CD4-positive, alpha-beta memory T cell (primary cell): Measurements from ENCODE around the gene GMEB1. TPM values are rescaled to one million over a fixed set of nuclear protein-coding genes. Genes with fewer than 3 reads are reported as not detected.
A peak's percentile ranks its signal among the peaks of the same experiment; 100 is the strongest.

Source experiments
- CTCF ChIA-PET: fragments of 350-600 bp; sonication (Branson Sonifier 250); formaldehyde crosslinking; loops from one replicate; lab custom pipeline; 2021; ENCODE audit warnings: inconsistent platforms; ENCODE audit not compliant: partially characterized antibody; lab: Charles Lee
- POLR2A ChIA-PET: fragments of 350-600 bp; sonication (Branson Sonifier 250); formaldehyde crosslinking; loops from one replicate; lab custom pipeline; 2021; ENCODE audit not compliant: partially characterized antibody; lab: Charles Lee
- DNase-seq, 5 donors: peaks; one replicate each; pipeline versions ENCODE4 v3.0.0 to v3.0.0-alpha.2; 2020 to 2022; ENCODE audit warnings: mixed read lengths in 1 of 5
- H3K27ac ChIP-seq: one replicate; pipeline ENCODE4 v1.7.0; 2013; ENCODE audit warnings: low read depth, low read length
- H3K27me3 ChIP-seq: 2 replicates; pipeline ENCODE4 v1.7.0; 2013; ENCODE audit warnings: mild to moderate bottlenecking, low read length, moderate library complexity; ENCODE audit not compliant: insufficient read depth
- H3K36me3 ChIP-seq: 2 replicates; pipeline ENCODE4 v1.7.0; 2013; ENCODE audit warnings: mild to moderate bottlenecking, low read length, moderate library complexity; ENCODE audit not compliant: insufficient read depth
- H3K4me1 ChIP-seq: 2 replicates; pipeline ENCODE4 v1.7.0; 2013; ENCODE audit warnings: mild to moderate bottlenecking, low read length, moderate library complexity; ENCODE audit not compliant: insufficient read depth
- H3K4me3 ChIP-seq, 2 donors: one replicate each; pipeline ENCODE4 v1.7.0; 2013; ENCODE audit warnings: low read length in 2 of 2, mild to moderate bottlenecking in 1 of 2
- H3K9me3 ChIP-seq, 2 donors: one replicate each; pipeline ENCODE4 v1.7.0; 2013; ENCODE audit warnings: low read length in 2 of 2, control low read depth in 1 of 2; ENCODE audit not compliant: control insufficient read depth in 1 of 2
- H3K27ac Mint-ChIP-seq, 7 donors: one replicate each; pipeline ENCODE4 v1.8.0; 2020 to 2021; ENCODE audit warnings: mixed read lengths in 7 of 7, mild to moderate bottlenecking in 6 of 7, inconsistent platforms in 3 of 7, moderate library complexity in 3 of 7
- H3K27me3 Mint-ChIP-seq, 2 donors: one replicate each; pipeline ENCODE4 v1.8.0; 2020 to 2021; ENCODE audit warnings: mixed read lengths in 2 of 2
- H3K36me3 Mint-ChIP-seq, 2 donors: one replicate each; pipeline ENCODE4 v1.8.0; 2020 to 2021; ENCODE audit warnings: mixed read lengths in 2 of 2, inconsistent platforms in 1 of 2, mild to moderate bottlenecking in 1 of 2
- H3K4me1 Mint-ChIP-seq, 4 donors: one replicate each; pipeline ENCODE4 v1.8.0; 2020 to 2021; ENCODE audit warnings: mixed read lengths in 4 of 4, mild to moderate bottlenecking in 1 of 4
- H3K4me3 Mint-ChIP-seq, 8 donors: one replicate each; pipeline ENCODE4 v1.8.0; 2020 to 2021; ENCODE audit warnings: mixed read lengths in 8 of 8, mild to moderate bottlenecking in 7 of 8, moderate library complexity in 6 of 8, inconsistent platforms in 3 of 8
- H3K9me3 Mint-ChIP-seq, 8 donors: one replicate each; pipeline ENCODE4 v1.8.0; 2020 to 2021; ENCODE audit warnings: mixed read lengths in 8 of 8, mild to moderate bottlenecking in 5 of 8, inconsistent platforms in 3 of 8, moderate library complexity in 1 of 8
- intact Hi-C: fragments of 100-400 bp; cut with micrococcal nuclease; formaldehyde crosslinking; loops from one replicate; pipeline ENCODE4 v1.15.1; 2023
- polyA plus RNA-seq, 2 donors: library from polyadenylated mRNA; unstranded; fragments of 300-500 nt; fragmentation: Illumina TruSeq; gene quantifications; one replicate each; pipeline ENCODE4 v1.2.3, GENCODE V29; 2021
- total RNA-seq, 2 experiments: library from RNA; stranded (reverse); gene quantifications; one replicate each; pipeline ENCODE4 v1.2.3, GENCODE V29; 2021

The GMEB1 gene, protein sequence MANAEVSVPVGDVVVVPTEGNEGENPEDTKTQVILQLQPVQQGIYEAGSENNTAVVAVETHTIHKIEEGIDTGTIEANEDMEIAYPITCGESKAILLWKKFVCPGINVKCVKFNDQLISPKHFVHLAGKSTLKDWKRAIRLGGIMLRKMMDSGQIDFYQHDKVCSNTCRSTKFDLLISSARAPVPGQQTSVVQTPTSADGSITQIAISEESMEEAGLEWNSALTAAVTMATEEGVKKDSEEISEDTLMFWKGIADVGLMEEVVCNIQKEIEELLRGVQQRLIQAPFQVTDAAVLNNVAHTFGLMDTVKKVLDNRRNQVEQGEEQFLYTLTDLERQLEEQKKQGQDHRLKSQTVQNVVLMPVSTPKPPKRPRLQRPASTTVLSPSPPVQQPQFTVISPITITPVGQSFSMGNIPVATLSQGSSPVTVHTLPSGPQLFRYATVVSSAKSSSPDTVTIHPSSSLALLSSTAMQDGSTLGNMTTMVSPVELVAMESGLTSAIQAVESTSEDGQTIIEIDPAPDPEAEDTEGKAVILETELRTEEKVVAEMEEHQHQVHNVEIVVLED
- total RNA-seq (10 to 100 TPM; 21.8 to 21.9 TPM), polyA plus RNA-seq (10 to 100 TPM in 1 of 2 donors, 1 to 10 TPM in 1; 9.7 to 17.9 TPM)

DNA sequence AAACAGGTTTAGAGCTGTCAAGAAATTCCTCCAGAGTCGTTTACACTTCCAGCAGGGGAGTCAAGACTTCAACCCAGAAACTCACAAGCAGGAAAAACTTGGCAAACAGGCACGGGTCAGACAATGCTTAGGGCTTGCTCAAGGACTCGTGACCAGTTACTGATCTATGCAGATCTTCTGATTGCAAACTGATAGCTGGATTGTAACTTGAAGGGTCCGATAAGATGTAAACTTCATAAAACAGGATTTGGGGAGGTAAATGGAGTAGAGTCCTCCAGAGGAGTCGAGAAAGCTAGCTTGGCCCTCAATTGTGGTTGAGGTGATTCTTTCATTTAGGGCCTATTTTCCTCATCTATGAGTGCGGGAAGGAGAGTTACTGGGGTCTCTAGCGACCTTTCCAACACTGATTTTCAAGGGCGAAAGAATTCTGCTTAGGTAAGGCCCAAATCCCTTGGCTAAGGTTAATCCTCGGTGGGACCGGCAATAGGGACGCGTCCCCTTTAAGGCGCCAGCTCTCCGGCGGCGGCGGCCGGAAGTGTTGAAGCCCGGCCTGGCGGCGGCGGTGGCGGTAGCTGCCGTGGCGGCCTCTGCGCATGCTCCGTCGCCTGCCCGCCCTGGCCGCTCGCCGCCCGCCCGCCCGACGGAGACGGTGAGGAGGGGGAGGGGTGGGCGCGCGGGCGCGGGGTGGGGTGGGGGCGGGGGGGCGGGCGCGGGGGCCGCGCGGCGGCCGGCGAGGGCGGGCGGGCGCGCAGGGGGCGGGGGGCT is at the start of gene GMEB1:
Gene GMEB1 (plus strand): TSS at position 594 of the 765 bp plus-strand sequence. CDS start 14,829 bp downstream, outside the sequence.
- ChIA-PET CTCF (interaction anchor here (0.7 to 2.6 kb wide), 11 partner anchors 13 to 115 kb away, joined by 3 to 29 read pairs (median 3); partner anchors contain the start of genes RNU11, TAF12 and YTHDF2), POLR2A (interaction anchor here (0.8 to 7.8 kb wide), 24 partner anchors 9 to 514 kb away, joined by 3 to 202 read pairs (median 6); partner anchors contain the start of genes MED18, RCC1, RNU11 and SRSF4)
- H3K27me3 ChIP-seq, result no peaks in the 10 kb centered on the region
- Mint-ChIP-seq H3K27ac (peak within 1 kb of the TSS; percentile 98 to 100 (median 98)), H3K9me3 (no peaks in the 10 kb centered on the region), H3K27me3 (no peaks in the 10 kb centered on the region), H3K4me3 (peak within 1 kb of the TSS; percentile 92 to 97 (median 93)), H3K4me1 (peaks cover 13 to 26% (median 18%) of the 10 kb centered on the region in 4 donors), H3K36me3 (peaks cover 0 to 8% of the 10 kb centered on the region in 2 donors)
- peaks cover 21% of the 10 kb centered on the region for H3K4me1 ChIP-seq
- H3K9me3 ChIP-seq, result no peaks in the 10 kb centered on the region
- peak within 1 kb of the TSS; percentile 89 to 92 for H3K4me3 ChIP-seq
- peak; percentile 79 to 86 (median 84) for DNase-seq
- H3K27ac ChIP-seq, result peak within 1 kb of the TSS; percentile 88
- H3K36me3 ChIP-seq, result no peaks in the 10 kb centered on the region
- intact Hi-C loops, result loop anchor here (1.0 to 5.0 kb wide), 5 partner anchors 20 to 514 kb away; partner anchors contain the start of genes RNU11, SRSF4 and TAF12

DNA sequence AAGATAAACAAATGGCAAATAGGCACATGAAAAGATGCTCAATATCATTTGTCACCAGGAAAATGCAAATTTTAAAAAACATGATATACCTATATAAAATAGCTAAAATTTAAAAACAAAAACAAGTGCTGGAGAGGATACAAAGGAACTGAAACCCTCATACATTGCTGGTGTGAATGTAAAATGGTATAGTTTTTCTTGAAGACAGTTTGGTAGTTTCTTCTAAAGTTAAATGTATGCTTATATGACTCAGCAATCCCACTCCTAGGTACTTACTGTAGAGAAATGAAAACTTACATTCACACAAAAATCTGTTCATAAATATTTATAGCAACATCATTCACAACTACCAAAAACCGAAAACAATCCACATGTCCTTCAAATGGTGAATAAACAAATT is 36.9 kb upstream of the GMEB1 start:
- H3K4me3 Mint-ChIP-seq, result no peak overlapping the region
- no peaks in the 10 kb centered on the region for H3K27me3 Mint-ChIP-seq
- intact Hi-C loops, result no loop called here
- H3K4me1 Mint-ChIP-seq, result peaks cover 4 to 15% (median 8%) of the 10 kb centered on the region in 4 donors
- DNase-seq, result no peak
- no peaks in the 10 kb centered on the region for H3K9me3 Mint-ChIP-seq
- no peak overlapping the region for H3K27ac Mint-ChIP-seq
- no peaks in the 10 kb centered on the region for H3K36me3 ChIP-seq
- H3K27ac ChIP-seq, result no peak overlapping the region
- no peak overlapping the region for H3K4me3 ChIP-seq
- POLR2A ChIA-PET, result no interaction called here
- H3K9me3 ChIP-seq, result no peaks in the 10 kb centered on the region
- CTCF ChIA-PET, result interaction anchor here (0.9 kb wide), 1 partner anchor 29 kb away, joined by 3 read pairs; no protein-coding TSS in a partner anchor
- H3K36me3 Mint-ChIP-seq, result peaks cover 4% of the 10 kb centered on the region in 2 donors
- no peaks in the 10 kb centered on the region for H3K27me3 ChIP-seq
- H3K4me1 ChIP-seq, result no peaks in the 10 kb centered on the region

DNA sequence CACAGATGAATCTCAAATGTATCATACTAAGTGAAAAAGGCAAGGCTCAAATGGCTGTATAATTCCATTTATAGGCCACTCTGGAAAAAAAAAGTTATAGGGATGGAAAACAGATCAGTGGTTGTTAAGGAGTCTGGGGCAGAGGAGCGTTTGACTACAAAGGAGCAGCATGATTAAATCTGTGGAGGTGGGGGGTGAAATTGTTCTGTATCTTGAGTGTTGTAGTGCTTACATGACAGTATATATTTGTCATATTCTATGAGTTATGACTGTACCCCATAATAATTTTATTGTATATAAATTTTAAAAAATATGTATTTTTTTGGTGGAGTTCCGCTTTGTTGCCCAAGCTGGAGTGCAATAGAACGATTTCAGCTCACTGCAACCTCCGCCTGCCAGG is 36.0 kb upstream of the GMEB1 start:
- ChIA-PET POLR2A (no interaction called here), CTCF (interaction anchor here (0.7 kb wide), 1 partner anchor 421 kb away, joined by 3 read pairs; no protein-coding TSS in a partner anchor)
- Mint-ChIP-seq H3K36me3 (peaks cover 4% of the 10 kb centered on the region in 2 donors), H3K9me3 (no peaks in the 10 kb centered on the region), H3K4me3 (no peak overlapping the region), H3K27me3 (no peaks in the 10 kb centered on the region), H3K4me1 (peaks cover 4 to 19% (median 10%) of the 10 kb centered on the region in 4 donors), H3K27ac (peak overlapping the region in 1 of 7 donors; percentile 13)
- Histone ChIP-seq H3K4me3 (no peak overlapping the region), H3K4me1 (no peaks in the 10 kb centered on the region), H3K27ac (no peak overlapping the region), H3K9me3 (no peaks in the 10 kb centered on the region), H3K27me3 (no peaks in the 10 kb centered on the region), H3K36me3 (no peaks in the 10 kb centered on the region)
- DNase-seq, result no peak
- intact Hi-C loops, result no loop called here

DNA sequence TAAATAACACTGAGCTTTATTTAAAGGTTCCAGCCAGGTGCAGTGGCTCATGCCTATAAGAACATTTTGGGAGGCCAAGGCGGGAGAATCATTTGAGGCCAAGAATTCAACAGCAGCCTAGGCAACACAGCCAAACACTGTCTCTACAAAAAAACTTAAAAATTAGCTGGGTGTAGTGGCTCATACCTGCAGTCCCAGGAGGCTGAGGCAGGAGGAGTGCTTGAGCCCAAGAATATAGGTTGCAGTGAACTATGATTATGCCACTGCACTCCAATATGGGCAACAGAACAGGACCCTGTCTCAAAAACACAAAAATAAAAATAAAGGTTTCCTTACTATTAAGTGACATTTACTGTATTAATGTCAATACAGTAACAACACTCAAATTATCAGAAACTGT is 27.8 kb upstream of the GMEB1 start:
- peaks cover 31 to 59% (median 45%) of the 10 kb centered on the region in 4 donors for H3K4me1 Mint-ChIP-seq

DNA sequence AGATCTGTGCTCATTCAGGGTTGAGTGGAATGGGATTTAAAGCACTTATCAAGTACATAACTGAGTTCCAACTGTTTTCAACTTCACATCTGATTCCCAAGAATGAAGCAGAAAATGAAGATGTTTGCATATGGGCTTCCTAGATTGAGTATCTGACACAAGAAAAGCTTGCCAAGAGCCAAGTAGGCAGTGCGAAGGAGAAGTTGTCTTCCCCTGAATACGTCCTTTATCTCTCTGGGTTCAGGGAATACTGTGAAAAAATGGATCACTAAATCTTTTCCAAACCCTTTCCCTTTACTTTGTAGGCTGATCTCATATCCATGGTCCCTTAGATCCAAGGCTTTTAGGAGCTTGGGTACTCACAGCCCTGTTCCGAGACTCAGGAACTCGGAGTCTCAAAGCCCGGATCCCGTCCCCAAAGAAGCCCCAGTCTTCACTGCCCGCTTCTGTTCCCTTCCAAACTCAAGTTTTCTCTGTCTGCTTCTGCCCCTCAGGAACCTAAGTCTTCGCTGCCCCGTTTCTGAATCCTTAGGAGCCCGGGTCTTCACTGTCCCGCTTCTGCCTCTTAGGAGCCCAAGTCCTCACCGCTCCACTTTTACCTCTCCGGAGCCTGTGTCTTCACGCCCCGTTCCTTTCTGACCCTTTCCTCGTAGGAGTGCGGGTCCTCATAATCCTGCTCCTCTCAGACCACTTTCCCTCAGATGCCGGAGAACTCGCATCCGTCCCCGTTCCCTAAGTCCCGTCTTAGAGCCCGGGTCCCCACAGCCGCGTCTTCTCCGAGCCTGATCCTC is 26.3 kb upstream of the GMEB1 start:
- Histone ChIP-seq H3K4me3 (peak overlapping the region; percentile 89 to 99), H3K36me3 (no peaks in the 10 kb centered on the region), H3K27ac (peak overlapping the region; percentile 74), H3K9me3 (no peaks in the 10 kb centered on the region), H3K27me3 (no peaks in the 10 kb centered on the region), H3K4me1 (peaks cover 40% of the 10 kb centered on the region)
- Mint-ChIP-seq H3K4me3 (peak overlapping the region; percentile 96 to 100 (median 99)), H3K36me3 (peaks cover 0 to 17% of the 10 kb centered on the region in 2 donors), H3K27ac (peak overlapping the region; percentile 97 to 100 (median 98)), H3K4me1 (peaks cover 30 to 54% (median 42%) of the 10 kb centered on the region in 4 donors), H3K9me3 (no peaks in the 10 kb centered on the region), H3K27me3 (no peaks in the 10 kb centered on the region)
- peak in 2 of 5 donors; percentile 5 to 43 for DNase-seq
- intact Hi-C loops, result loop anchor here (2.0 kb wide), 2 partner anchors 123 to 135 kb away; partner anchors contain the start of gene RCC1
- POLR2A ChIA-PET, result interaction anchor here (0.7 to 10.1 kb wide), 31 partner anchors 10 to 917 kb away, joined by 3 to 233 read pairs (median 5); partner anchors contain the start of genes ATP5IF1, EPB41, FAM76A and GMEB1
- CTCF ChIA-PET, result interaction anchor here (0.9 to 6.8 kb wide), 14 partner anchors 19 to 973 kb away, joined by 3 to 83 read pairs (median 4); partner anchors contain the start of genes GMEB1, SRSF4 and YTHDF2

More for the DNA sequence above, 27.8 kb upstream of the GMEB1 start:
- intact Hi-C loops, result no loop called here
- Mint-ChIP-seq H3K4me3 (peak overlapping the region in 7 of 8 donors; percentile 8 to 100 (median 40)), H3K9me3 (no peaks in the 10 kb centered on the region), H3K36me3 (peaks cover 0 to 17% of the 10 kb centered on the region in 2 donors), H3K27me3 (no peaks in the 10 kb centered on the region), H3K27ac (peak overlapping the region in 4 of 7 donors; percentile 13 to 97 (median 27))
- Histone ChIP-seq H3K9me3 (no peaks in the 10 kb centered on the region), H3K4me1 (peaks cover 37% of the 10 kb centered on the region), H3K27me3 (no peaks in the 10 kb centered on the region), H3K4me3 (no peak overlapping the region), H3K27ac (no peak overlapping the region), H3K36me3 (no peaks in the 10 kb centered on the region)
- DNase-seq, result peak; percentile 33 to 50 (median 39)
- ChIA-PET POLR2A (interaction anchor here (0.6 to 10.1 kb wide), 6 partner anchors 8 to 312 kb away, joined by 3 to 233 read pairs (median 93); partner anchors contain the start of genes GMEB1, MED18, RNU11 and YTHDF2), CTCF (interaction anchor here (0.8 to 6.8 kb wide), 10 partner anchors 27 to 281 kb away, joined by 3 to 83 read pairs (median 3); partner anchors contain the start of gene YTHDF2)
